Retinal pigment epithelial cell (primary cell): Measurements from ENCODE around the gene TBC1D4.

Experiments
- DNase-seq: peaks from one replicate; pipeline ENCODE4 v3.0.0-alpha.2; 2010; ENCODE audit warnings: low read depth
- H3K4me3 ChIP-seq: 2 replicates; pipeline ENCODE4 v1.5.1; 2011; ENCODE audit warnings: mild to moderate bottlenecking, low read length, control low read depth, moderate library complexity
- TF ChIP-seq, protein P1 (sequence below): conservative IDR thresholded peaks from 2 replicates; pipeline ENCODE4 v1.5.1; 2011; ENCODE audit warnings: low read depth, low read length, control low read depth, inconsistent platforms

Gene TBC1D4

DNA sequence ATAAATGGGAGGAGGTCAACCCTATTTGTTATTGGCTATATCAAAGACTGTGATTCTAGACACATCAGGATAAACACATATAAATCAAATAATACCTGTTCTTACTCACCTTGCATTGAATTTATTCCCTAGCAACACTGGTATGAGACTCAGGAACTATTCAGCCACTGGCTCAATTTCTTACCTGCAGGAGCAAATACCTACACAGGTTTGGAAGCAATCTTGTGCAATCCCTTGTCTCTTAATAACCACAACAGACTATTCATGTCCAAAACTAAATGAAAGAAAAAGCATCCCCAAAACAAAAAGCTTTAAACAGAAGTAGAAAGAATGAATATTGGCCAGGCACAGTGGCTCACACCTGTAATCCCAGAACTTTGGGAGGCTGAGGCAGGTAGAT lies 55.5 kb downstream of the TBC1D4 start:
- no peak overlapping the region for H3K4me3 ChIP-seq
- no peak for DNase-seq
- TF ChIP-seq, protein P1, sequence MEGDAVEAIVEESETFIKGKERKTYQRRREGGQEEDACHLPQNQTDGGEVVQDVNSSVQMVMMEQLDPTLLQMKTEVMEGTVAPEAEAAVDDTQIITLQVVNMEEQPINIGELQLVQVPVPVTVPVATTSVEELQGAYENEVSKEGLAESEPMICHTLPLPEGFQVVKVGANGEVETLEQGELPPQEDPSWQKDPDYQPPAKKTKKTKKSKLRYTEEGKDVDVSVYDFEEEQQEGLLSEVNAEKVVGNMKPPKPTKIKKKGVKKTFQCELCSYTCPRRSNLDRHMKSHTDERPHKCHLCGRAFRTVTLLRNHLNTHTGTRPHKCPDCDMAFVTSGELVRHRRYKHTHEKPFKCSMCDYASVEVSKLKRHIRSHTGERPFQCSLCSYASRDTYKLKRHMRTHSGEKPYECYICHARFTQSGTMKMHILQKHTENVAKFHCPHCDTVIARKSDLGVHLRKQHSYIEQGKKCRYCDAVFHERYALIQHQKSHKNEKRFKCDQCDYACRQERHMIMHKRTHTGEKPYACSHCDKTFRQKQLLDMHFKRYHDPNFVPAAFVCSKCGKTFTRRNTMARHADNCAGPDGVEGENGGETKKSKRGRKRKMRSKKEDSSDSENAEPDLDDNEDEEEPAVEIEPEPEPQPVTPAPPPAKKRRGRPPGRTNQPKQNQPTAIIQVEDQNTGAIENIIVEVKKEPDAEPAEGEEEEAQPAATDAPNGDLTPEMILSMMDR: no peak

DNA sequence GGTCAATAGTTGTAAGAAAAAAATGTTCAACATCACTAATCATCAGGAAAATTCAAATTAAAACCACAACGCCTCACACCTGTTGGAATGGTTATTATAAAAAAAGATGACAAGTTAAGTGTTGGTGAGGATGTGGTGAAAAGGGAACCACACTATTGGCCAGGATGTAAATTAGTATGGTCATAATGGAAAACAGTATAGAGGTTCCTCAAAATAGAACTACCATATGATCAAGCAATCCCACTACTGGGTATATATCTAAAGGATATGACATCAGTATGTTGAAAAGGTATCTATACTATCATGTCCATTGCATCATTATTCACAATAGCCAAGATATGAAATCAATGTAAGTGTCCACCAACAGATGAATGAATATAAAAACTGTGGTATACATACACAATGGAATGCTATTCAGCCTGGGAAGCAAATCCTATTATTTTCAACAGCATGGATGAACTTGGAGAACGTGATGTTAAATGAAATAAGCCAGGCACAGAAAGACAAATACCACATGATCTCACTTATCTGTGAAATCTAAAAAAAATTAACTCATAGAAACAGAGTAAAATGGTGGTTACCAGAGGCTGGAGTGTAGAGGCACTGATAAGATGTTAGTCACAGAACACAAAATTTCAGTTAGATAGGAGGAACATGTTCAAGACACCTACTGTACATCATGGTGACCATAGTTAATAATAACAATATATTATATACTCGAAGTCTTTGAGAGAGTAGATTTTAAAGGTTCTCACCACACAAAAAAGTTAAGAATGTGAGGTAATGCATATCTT lies 56.6 kb downstream of the TBC1D4 start:
- H3K4me3 ChIP-seq: no peak overlapping the region
- DNase-seq: no peak
- TF ChIP-seq, protein P1: no peak

DNA sequence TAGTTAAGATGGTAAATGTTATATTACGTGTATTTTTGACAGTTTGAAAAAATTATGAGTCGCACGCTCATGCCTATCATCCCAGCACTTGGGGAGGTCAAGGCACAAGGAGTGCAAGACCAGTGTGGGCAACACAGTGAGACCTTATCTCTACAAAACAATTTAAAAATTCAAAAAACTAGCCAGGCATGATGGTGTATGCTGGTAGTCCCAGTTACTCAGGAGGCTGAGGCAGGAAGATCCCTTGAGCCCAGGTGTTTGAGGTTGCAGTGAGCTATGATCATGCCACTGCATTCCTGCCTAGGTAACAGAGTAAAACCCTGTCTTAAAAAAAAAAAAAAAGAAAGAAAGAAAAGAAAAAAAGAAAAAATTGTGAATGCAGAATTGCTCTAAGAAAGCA lies 58.0 kb downstream of the TBC1D4 start:
- DNase-seq: no peak
- no peak overlapping the region for H3K4me3 ChIP-seq
- TF ChIP-seq, protein P1: no peak

DNA sequence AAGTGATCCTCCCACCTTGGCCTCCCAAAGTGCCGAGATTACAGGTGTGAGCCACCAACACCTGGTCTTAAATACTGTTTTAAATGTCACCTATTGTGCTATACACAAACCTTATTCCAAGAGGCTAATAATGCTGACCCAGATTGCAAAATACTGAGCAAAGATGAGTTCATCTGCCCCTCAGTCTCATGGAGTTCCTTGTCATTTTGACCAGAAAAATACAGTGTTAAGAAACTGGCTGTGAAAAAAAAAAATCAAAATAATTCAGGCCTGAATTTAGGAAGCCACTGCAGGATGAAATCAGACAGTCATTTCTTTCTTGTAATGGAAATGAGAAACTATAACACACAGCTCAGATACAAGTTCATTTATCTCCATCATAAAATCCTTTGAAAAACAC lies 59.9 kb downstream of the TBC1D4 start:
- TF ChIP-seq, protein P1: no peak

DNA sequence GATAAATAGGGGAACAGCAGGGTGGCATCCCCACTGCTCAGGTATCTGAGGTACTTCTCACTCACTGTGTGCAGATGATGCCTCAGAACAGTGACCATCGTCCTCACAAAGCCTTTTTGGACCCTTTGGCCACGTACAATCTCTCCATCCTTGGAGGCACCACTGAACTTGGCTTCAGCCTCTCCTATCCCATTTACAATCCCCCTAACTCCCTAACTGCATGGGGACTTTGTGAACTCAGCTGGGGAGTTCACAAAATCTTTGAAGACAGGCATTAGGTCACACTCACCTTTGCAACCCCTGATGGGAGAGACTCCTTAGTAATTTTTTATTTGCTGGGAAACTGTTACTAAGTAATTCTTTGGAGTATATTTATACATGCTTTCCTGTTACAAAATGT lies 60.8 kb downstream of the TBC1D4 start:
- DNase-seq: no peak
- TF ChIP-seq, protein P1: no peak
- H3K4me3 ChIP-seq: no peak overlapping the region

More for the DNA sequence above, 59.9 kb downstream of the TBC1D4 start:
- H3K4me3 ChIP-seq: no peak overlapping the region
- DNase-seq: no peak

DNA sequence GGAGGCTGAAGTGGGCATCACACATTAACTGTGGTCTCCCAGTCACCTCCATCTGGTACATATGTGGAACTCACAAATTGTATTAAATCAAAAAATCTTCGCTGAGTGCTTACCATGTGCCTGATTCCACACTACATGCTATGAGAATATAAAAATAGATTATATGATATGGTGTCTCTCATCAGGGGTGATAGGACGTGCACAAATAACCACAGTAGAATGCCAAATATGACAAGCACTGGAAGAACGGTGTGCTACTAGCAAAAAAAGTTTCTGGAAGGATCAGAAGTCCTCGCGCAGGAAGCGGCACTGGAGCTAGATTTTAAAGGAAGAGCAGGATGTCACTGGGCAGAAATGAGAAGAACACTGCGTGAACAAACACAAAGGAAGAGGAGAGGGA lies 62.3 kb downstream of the TBC1D4 start:
- TF ChIP-seq, protein P1: no peak
- DNase-seq: no peak
- H3K4me3 ChIP-seq: no peak overlapping the region

DNA sequence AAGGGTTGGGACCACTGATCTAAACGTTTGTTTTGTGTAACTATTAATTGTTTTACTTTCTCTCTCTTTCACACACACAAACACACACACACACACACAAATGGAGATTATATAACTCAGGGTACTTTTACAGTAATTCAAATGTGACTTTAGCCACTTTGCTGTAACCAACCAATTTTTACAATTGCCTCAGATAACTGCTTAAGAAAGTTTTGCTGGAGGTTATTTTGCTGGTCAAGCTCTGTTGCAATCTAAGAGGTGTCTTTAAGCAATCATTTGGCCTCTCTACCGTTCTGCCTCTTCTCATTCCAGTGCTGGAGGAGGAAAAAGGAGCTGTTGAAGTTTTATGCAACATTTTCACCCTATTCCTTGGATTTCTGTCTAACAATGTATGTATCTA lies 63.0 kb downstream of the TBC1D4 start:
- TF ChIP-seq, protein P1: no peak
- DNase-seq: no peak

More for the DNA sequence above, 63.0 kb downstream of the TBC1D4 start:
- no peak overlapping the region for H3K4me3 ChIP-seq
